Fibroblast of mammary gland (primary cell): ENCODE results near the gene BTG1.

ENCODE experiments used
- DNase-seq: peaks from one replicate; pipeline ENCODE4 v3.0.0-alpha.2; 2010; ENCODE audit warnings: low read depth
- H3K4me3 ChIP-seq: 2 replicates; pipeline ENCODE4 v1.5.1; 2011; ENCODE audit warnings: low read depth, mild to moderate bottlenecking, low read length, moderate library complexity; ENCODE audit not compliant: control insufficient read depth
- CTCF ChIP-seq: conservative IDR thresholded peaks from 2 replicates; pipeline ENCODE4 v1.5.1; 2011; ENCODE audit warnings: low read depth, low read length, inconsistent platforms; ENCODE audit not compliant: control insufficient read depth, insufficient read depth

Gene BTG1

GRCh38 chr12:92132288-92132687 is 13.4 kb downstream of the BTG1 start:
- DNase-seq, result no peak
- no peak overlapping the region for H3K4me3 ChIP-seq
- TF ChIP-seq CTCF, result no peak

GRCh38 chr12:92130999-92131398 is 14.6 kb downstream of the BTG1 start:
- TF ChIP-seq CTCF, result no peak
- no peak for DNase-seq
- no peak overlapping the region for H3K4me3 ChIP-seq

- no peak overlapping the region for H3K4me3 ChIP-seq
- no peak for TF ChIP-seq CTCF
- no peak for DNase-seq
These were observed 16.0 kb downstream of the BTG1 start for GRCh38 chr12:92129609-92130008.

- DNase-seq, result no peak
- TF ChIP-seq CTCF, result no peak
- H3K4me3 ChIP-seq, result no peak overlapping the region
These were observed 17.0 kb downstream of the BTG1 start for GRCh38 chr12:92128612-92129011.

GRCh38 chr12:92124689-92125029 is 21.0 kb downstream of the BTG1 start:
- DNase-seq, result no peak
- no peak for TF ChIP-seq CTCF
- no peak overlapping the region for H3K4me3 ChIP-seq

- no peak for TF ChIP-seq CTCF
- no peak for DNase-seq
- H3K4me3 ChIP-seq, result no peak overlapping the region
These were observed 21.6 kb downstream of the BTG1 start for GRCh38 chr12:92123780-92124688.
